Panc1 (cell line): ENCODE measurements around the gene KRTAP10-2. TPM values are rescaled to one million over a fixed set of nuclear protein-coding genes. Genes with fewer than 3 reads are reported as not detected.
"Not testable (repeated sequence)": the region's sequence is repeated elsewhere in the genome, so short reads cannot be mapped to it uniquely, and the experiment has no call there.

Source experiments
- ATAC-seq: fragments of 200-7000 bp; cut with Tn5 transposase; 2 replicates; pipeline ENCODE4 v1.9.1; 2020; ENCODE audit warnings: mild to moderate bottlenecking, moderate library complexity
- BruUV-seq: library from RNA; stranded (reverse); fragments of 400-500 nt; replicated peaks from 2 replicates; lab custom pipeline; 2021; lab: Mats Ljungman, UMichigan
- CTCF ChIA-PET: fragments of 300-600 bp; sonication (Branson Sonifier 250); formaldehyde crosslinking; loops from one replicate; lab custom pipeline; 2022; ENCODE audit warnings: antibody characterized with exemption; lab: Charles Lee
- POLR2A ChIA-PET: fragments of 300-600 bp; sonication (Branson Sonifier 250); formaldehyde crosslinking; loops from one replicate; lab custom pipeline; 2022; ENCODE audit warnings: antibody characterized with exemption; lab: Charles Lee
- DNase-seq: peaks from one replicate; pipeline ENCODE4 v3.0.0-alpha.2; 2010; ENCODE audit warnings: low read depth, low spot score
- H3K27ac ChIP-seq: 2 replicates; pipeline ENCODE4 v1.5.1; 2011; ENCODE audit warnings: mild to moderate bottlenecking, low read length, inconsistent platforms
- H3K27me3 ChIP-seq: fragments of 200-500 bp; sonication (Bioruptor generic); 2 replicates; pipeline ENCODE4 v1.6.0; 2014; ENCODE audit warnings: low read length, inconsistent platforms; ENCODE audit not compliant: control insufficient read depth, insufficient read depth
- H3K36me3 ChIP-seq: fragments of 200-500 bp; sonication (Bioruptor generic); 2 replicates; pipeline ENCODE4 v1.5.1; 2014; ENCODE audit warnings: inconsistent platforms, mild to moderate bottlenecking, low read length, moderate library complexity; ENCODE audit not compliant: control insufficient read depth, insufficient read depth
- H3K4me1 ChIP-seq: 2 replicates; pipeline ENCODE4 v1.5.1; 2011; ENCODE audit warnings: inconsistent platforms, mild to moderate bottlenecking, low read length, moderate library complexity; ENCODE audit not compliant: control insufficient read depth, insufficient read depth
- H3K4me3 ChIP-seq, 2 experiments: 2 replicates each; pipeline ENCODE4 v1.5.1; 2011 to 2012; ENCODE audit warnings: low read depth in 2 of 2, low read length in 2 of 2, mild to moderate bottlenecking in 2 of 2, inconsistent platforms in 1 of 2, moderate library complexity in 1 of 2
- H3K9me3 ChIP-seq: fragments of 200-500 bp; sonication (Bioruptor generic); 2 replicates; pipeline ENCODE4 v1.5.1; 2014; ENCODE audit warnings: low read depth, mild to moderate bottlenecking, inconsistent platforms, low read length, moderate library complexity; ENCODE audit not compliant: control insufficient read depth, insufficient read depth
- POLR2AphosphoS5 ChIP-seq: IDR thresholded peaks from 2 replicates; pipeline ENCODE4 v1.6.1; 2012; ENCODE audit warnings: mild to moderate bottlenecking, low read depth, low read length, moderate library complexity
- REST ChIP-seq, 2 experiments: IDR thresholded peaks; 2 replicates each; pipeline ENCODE4 v1.6.1; 2011 to 2012; ENCODE audit warnings: low read depth in 2 of 2, control low read depth in 1 of 2, low read length in 1 of 2, mild to moderate bottlenecking in 1 of 2, moderate library complexity in 1 of 2; ENCODE audit not compliant: insufficient read depth in 1 of 2
- SIN3A ChIP-seq: IDR thresholded peaks from 2 replicates; pipeline ENCODE4 v1.6.1; 2012; ENCODE audit warnings: low read depth, mild to moderate bottlenecking, low read length, moderate library complexity, borderline replicate concordance; ENCODE audit not compliant: insufficient read depth
- TCF7L2 ChIP-seq: IDR thresholded peaks from 2 replicates; pipeline ENCODE4 v1.6.1; 2011; ENCODE audit warnings: mild to moderate bottlenecking, low read depth, low read length, inconsistent platforms
- in situ Hi-C: cut with HindIII; loops from 2 replicates; pipeline ENCODE4 v1.10.0; 2016; ENCODE audit warnings: low sequenced_read_pairs, low pct_unique_long_range_greater_than_20kb
- intact Hi-C: fragments of 100-400 bp; cut with micrococcal nuclease; formaldehyde crosslinking; loops from one replicate; pipeline ENCODE4 v1.10.0; 2022; ENCODE audit not compliant: unreplicated experiment
- total RNA-seq: library from RNA; stranded (reverse); gene quantifications from one replicate; pipeline ENCODE4 v1.2.1, GENCODE V29; 2021; ENCODE audit not compliant: unreplicated experiment
- TF ChIP-seq, protein P1 (sequence below): fragments of 450-650 bp; IDR thresholded peaks from 2 replicates; pipeline ENCODE4 v1.5.1; 2017; ENCODE audit warnings: mild to moderate bottlenecking

Gene KRTAP10-2
- total RNA-seq, 1 experiment from 2014 or later, result not detected

- no peak for DNase-seq
- no peak for ATAC-seq
- H3K4me1 ChIP-seq, result no peaks in the 10 kb centered on the region; the same call in 1 of the 2 replicates
- CTCF ChIA-PET, result no interaction called here
- POLR2A ChIA-PET, result no interaction called here
- H3K4me3 ChIP-seq, result no peak within 1 kb of the TSS
- in situ Hi-C loops (no loop called here), intact Hi-C loops (no loop called here)
- no peak within 1 kb of the TSS for H3K27ac ChIP-seq
- BruUV-seq, result no TSS peak
- no peak for TF ChIP-seq TCF7L2
- no peak for TF ChIP-seq POLR2AphosphoS5
- TF ChIP-seq, protein P1, sequence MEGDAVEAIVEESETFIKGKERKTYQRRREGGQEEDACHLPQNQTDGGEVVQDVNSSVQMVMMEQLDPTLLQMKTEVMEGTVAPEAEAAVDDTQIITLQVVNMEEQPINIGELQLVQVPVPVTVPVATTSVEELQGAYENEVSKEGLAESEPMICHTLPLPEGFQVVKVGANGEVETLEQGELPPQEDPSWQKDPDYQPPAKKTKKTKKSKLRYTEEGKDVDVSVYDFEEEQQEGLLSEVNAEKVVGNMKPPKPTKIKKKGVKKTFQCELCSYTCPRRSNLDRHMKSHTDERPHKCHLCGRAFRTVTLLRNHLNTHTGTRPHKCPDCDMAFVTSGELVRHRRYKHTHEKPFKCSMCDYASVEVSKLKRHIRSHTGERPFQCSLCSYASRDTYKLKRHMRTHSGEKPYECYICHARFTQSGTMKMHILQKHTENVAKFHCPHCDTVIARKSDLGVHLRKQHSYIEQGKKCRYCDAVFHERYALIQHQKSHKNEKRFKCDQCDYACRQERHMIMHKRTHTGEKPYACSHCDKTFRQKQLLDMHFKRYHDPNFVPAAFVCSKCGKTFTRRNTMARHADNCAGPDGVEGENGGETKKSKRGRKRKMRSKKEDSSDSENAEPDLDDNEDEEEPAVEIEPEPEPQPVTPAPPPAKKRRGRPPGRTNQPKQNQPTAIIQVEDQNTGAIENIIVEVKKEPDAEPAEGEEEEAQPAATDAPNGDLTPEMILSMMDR, result no peak
- no peak for TF ChIP-seq REST (IDR thresholded peaks at IDR 0.05; ENCODE audit: insufficient read depth in 1 of 2, low read depth in 2 of 2, low read length in 1 of 2)
- TF ChIP-seq SIN3A, result no peak
- H3K27me3 ChIP-seq, result no peaks in the 10 kb centered on the region
- no peaks in the 10 kb centered on the region for H3K36me3 ChIP-seq
- no peaks in the 10 kb centered on the region for H3K9me3 ChIP-seq
Observed at GRCh38 chr21:44592446-44593311, 41.4 kb upstream of the KRTAP10-2 start, which contains the start of gene KRTAP10-6. TSS of gene KRTAP10-6 (minus strand) at chr21:44592505. CDS start at chr21:44592484, 21 bp downstream.

GRCh38 chr21:44591801-44592130 lies 40.5 kb upstream of the KRTAP10-2 start:
- H3K36me3 ChIP-seq, BruUV-seq, ATAC-seq, H3K4me1 ChIP-seq, H3K9me3 ChIP-seq, CTCF ChIA-PET, in situ Hi-C loops, POLR2A ChIA-PET, DNase-seq, H3K27ac ChIP-seq, intact Hi-C loops, H3K4me3 ChIP-seq, H3K27me3 ChIP-seq: not testable (repeated sequence)

GRCh38 chr21:44590897-44591800 lies 39.8 kb upstream of the KRTAP10-2 start:
- CTCF ChIA-PET, POLR2A ChIA-PET, H3K9me3 ChIP-seq, in situ Hi-C loops, intact Hi-C loops, H3K36me3 ChIP-seq, H3K4me1 ChIP-seq, H3K4me3 ChIP-seq, H3K27me3 ChIP-seq, DNase-seq, BruUV-seq, H3K27ac ChIP-seq: not testable (repeated sequence)
- ATAC-seq, result peak; percentile 57; the same call in 1 of the 2 replicates
